ENCODE results near the gene IGSF21. TPM values are rescaled to one million over a fixed set of nuclear protein-coding genes. Genes with fewer than 3 reads are reported as not detected.

Gene IGSF21
- total RNA-seq, 1 experiment from 2014 or later = 5.2 TPM

GRCh38 chr1:18284805-18285537 lies 177.4 kb downstream of the IGSF21 start:
- Histone ChIP-seq H2BK20ac (ENCODE audit: low read depth, low read length, poor library complexity, severe bottlenecking) (no peak overlapping the region), H2BK12ac (ENCODE audit: insufficient read length, low read depth, low read length) (no peak overlapping the region), H3T11ph (ENCODE audit: low read length) (no peak overlapping the region), H3K4ac (ENCODE audit: low read depth, low read length) (no peak overlapping the region), H2BK5ac (ENCODE audit: insufficient read length, low read length) (no peak overlapping the region), H4K5ac (ENCODE audit: insufficient read length, low read depth, low read length) (no peak overlapping the region), H3K4me1 (ENCODE audit: insufficient read depth, low read length) (peaks cover 16% of the 10 kb centered on the region), H3K23ac (ENCODE audit: insufficient read length, low read depth, low read length) (no peak overlapping the region), H3K9me3 (ENCODE audit: control insufficient read depth, low read depth, low read length) (no peaks in the 10 kb centered on the region), H4K20me1 (ENCODE audit: control insufficient read depth, insufficient read depth, insufficient read length) (no peaks in the 10 kb centered on the region), H3K4me2 (ENCODE audit: insufficient read depth, insufficient read length, low read length) (no peak overlapping the region), H3K18ac (ENCODE audit: insufficient read length, low read depth, low read length) (no peak overlapping the region), H3K27ac (ENCODE audit: insufficient read length, low read depth, low read length) (no peak overlapping the region), H3K56ac (ENCODE audit: insufficient read length, low read depth, low read length) (no peak overlapping the region), H4K8ac (replicated peaks; ENCODE audit: insufficient read length, low read depth, low read length) (no peak overlapping the region), H3K14ac (ENCODE audit: insufficient read depth, low read length) (no peak overlapping the region), H3K9ac (ENCODE audit: extremely low read depth, insufficient read length, low read length) (no peak overlapping the region), H4K91ac (ENCODE audit: insufficient read length, low read depth, low read length) (no peak overlapping the region), H2BK15ac (ENCODE audit: low read depth, low read length) (no peak overlapping the region), H3K79me1 (ENCODE audit: insufficient read depth, low read depth, low read length, poor library complexity, severe bottlenecking) (no peaks in the 10 kb centered on the region), H3K79me2 (ENCODE audit: insufficient read depth, low read length) (no peaks in the 10 kb centered on the region), H3K23me2 (ENCODE audit: insufficient read length, low read depth, low read length, poor library complexity, severe bottlenecking) (no peaks in the 10 kb centered on the region), H3K27me3 (ENCODE audit: insufficient read depth, low read length) (no peaks in the 10 kb centered on the region), H2AK5ac (ENCODE audit: insufficient read length, low read length) (no peak overlapping the region), H2BK120ac (ENCODE audit: low read depth, low read length, poor library complexity, severe bottlenecking) (no peak overlapping the region), H2AFZ (ENCODE audit: low read length) (no peak overlapping the region)
- no peaks in the 10 kb centered on the region for H3K36me3 Mint-ChIP-seq (ENCODE audit: insufficient read depth in 1 of 3, low read depth in 3 of 3)
- peaks cover 58 to 60% of the 10 kb centered on the region in 2 experiments for H3K4me1 Mint-ChIP-seq
- no peak for TF ChIP-seq CTCF (conservative IDR thresholded peaks at IDR 0.05)
- DNase-seq = no peak
- no CpG with 5 or more reads among the region's 11 CpGs for WGBS (ENCODE audit: extremely low coverage, insufficient read length, low lambda C conversion rate)
- H3K9me3 Mint-ChIP-seq = no peaks in the 10 kb centered on the region
- H3K27me3 Mint-ChIP-seq (ENCODE audit: low read depth) = no peaks in the 10 kb centered on the region
- no peak overlapping the region for H3K4me3 Mint-ChIP-seq
- H3K27ac Mint-ChIP-seq = peak overlapping the region; percentile 24 to 94 (median 89); a peak in 4 of 7 replicates

Data from H9 (cell line).